Activated CD4-positive, CD25-positive, alpha-beta regulatory T cell (primary cell): ENCODE results near the gene CROT.

Experiments used
- DNase-seq, 4 experiments: peaks; one replicate each; lab custom pipeline; 2025; lab: John Stamatoyannopoulos, UW

The CROT gene

DNA sequence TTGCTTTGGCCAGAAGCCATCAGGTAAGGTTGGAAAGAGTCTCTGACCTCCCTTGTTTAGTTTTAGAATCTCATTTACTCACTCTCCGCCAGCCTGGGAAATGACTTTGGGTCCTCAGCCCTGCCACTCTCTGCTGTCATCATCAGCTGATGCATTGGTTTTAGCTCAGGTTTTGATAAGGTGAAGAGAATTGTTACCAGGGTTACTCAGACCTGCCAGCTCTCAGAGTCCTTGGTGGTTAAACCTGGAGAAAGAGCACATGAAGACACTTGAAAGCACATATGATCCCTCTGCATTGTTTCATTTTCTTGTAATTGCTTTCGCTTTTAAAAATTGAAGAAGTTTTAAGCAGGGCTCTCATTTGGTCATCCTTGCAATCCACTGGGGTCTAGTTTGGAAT, 4.0 kb upstream of the CROT start:
- no peak for DNase-seq

GRCh38 chr7:87342231-87342630, 3.2 kb upstream of the CROT start:
- DNase-seq, result no peak

GRCh38 chr7:87344446-87344845, 1.0 kb upstream of the CROT start:
- DNase-seq, result no peak

DNA sequence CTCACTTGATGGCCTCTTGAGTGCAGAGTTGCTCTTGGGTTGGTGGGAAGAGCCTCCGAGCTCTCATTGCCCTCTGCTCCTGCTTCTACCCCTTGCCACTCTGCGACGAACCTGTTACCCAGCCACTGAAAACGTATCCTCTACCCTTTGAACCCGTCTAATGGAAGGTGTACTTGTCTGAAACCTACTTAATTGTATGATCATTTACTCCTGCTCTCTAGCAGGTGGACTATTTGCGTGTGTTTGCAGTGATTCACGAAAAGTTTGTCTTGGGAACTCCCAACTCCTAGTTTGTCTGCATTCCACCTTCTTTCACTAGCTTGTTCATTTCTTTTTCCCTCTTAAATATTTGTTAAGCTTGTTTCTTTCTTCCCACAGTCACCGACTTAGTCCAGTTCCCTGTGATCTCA, 503 bp downstream of the CROT start:
- no peak for DNase-seq

GRCh38 chr7:87347207-87347606, 1.7 kb downstream of the CROT start:
- no peak for DNase-seq

DNA sequence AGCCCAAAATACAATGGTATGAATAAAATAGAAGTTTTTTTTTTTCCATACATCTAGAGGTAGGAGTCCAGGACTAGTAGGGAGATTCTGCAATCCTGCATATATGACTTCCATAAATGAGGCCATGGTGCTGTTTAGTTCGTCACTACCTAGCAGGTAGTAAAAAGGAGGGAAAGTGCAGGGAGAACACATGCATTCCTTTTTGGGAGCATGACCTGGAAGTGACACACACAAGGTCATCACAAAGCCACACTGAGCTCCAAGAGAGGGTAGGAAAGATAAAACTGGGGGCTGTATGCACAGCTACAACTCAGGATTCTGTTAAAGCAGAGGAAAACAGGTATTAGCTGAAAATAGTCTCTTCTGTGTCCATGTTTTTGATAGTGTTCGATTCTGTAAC, 2.2 kb downstream of the CROT start:
- DNase-seq, result no peak

DNA sequence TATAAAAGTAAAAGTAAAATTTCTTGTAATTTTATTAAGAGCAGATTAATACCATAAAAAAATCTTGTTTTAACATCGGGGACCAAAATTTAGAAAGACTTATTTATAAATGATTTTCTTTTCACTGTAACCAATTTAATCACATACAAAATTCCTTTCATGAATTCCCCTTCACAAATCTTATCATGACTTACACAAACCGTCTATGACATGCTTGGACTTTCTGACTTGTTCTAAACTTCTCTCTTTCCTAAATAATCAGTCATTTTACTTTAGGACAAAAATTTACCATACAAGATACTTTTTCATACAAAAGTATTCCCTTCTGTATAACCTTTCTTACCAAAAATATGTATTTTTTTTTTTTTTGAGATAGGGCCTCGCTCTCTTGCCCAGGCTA, 9.3 kb downstream of the CROT start:
- DNase-seq, result no peak

GRCh38 chr7:87356448-87356847, 11.0 kb downstream of the CROT start:
- no peak for DNase-seq

GRCh38 chr7:87359366-87359765, 13.9 kb downstream of the CROT start:
- DNase-seq, result no peak

- no peak for DNase-seq
Measured at GRCh38 chr7:87361320-87361719, 15.9 kb downstream of the CROT start.

DNA sequence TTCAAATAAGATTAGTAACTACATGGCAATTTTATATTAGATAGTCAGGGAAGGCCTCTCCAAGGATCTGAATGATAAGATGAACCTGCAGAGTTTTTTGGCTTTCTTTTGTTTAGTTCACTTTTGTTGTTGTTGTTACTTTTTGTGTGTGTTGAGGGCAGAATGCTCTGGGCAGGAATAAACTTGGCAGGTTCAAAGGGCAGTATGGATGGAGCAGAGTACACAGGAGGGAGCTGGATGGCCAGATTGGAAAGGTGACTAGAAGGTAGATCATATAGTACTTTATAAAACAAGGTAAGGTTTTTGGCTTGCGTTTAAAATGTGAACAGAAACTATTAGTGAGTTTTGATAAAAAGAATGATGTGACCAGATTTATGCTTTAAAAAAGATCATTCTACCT, 17.9 kb downstream of the CROT start:
- DNase-seq, result no peak

GRCh38 chr7:87364246-87364645, 18.8 kb downstream of the CROT start:
- DNase-seq, result no peak

DNA sequence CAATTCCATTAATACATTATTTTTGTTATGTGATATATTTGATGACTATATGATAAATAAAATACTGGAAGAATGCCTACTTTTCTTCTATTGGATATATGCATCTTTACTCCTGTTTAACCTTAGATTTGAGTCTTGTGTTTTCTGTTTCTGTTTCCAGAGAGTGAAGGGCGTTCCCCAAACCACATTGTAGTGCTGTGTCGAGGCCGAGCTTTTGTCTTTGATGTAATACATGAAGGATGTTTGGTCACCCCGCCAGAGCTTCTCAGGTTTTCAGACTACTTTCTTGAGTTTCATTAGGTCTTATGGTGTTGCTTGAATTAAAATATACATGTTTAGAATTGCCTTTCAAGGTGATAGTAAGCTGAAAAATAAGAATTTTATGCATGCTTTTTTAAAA, 23.8 kb downstream of the CROT start:
- no peak for DNase-seq

DNA sequence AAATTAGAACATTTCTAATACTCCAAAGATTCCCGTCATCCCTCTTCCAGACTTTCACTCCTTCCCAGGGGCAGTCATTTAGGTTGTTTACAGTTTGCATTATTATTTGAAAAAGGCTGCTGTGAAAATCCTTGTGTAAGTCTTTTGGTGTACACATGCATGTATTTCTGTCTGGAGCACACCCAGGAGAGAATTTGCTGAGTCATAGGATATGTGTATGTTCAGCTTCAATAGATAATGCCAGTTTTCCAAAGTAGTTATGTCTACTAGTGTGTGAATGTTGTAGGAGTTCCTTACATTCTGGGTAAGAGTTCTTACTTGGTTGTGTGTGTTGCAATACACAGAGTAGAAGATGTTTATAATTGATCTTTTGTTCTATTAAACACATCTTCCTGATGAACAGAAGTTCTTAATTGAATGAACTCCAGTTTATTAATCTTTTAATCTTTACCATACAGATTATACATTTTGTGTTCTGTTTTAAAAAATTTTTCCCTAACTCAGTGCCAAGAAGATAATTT, 25.3 kb downstream of the CROT start:
- DNase-seq, result no peak

- DNase-seq, result no peak
Measured at GRCh38 chr7:87375662-87376435, 30.4 kb downstream of the CROT start.

DNA sequence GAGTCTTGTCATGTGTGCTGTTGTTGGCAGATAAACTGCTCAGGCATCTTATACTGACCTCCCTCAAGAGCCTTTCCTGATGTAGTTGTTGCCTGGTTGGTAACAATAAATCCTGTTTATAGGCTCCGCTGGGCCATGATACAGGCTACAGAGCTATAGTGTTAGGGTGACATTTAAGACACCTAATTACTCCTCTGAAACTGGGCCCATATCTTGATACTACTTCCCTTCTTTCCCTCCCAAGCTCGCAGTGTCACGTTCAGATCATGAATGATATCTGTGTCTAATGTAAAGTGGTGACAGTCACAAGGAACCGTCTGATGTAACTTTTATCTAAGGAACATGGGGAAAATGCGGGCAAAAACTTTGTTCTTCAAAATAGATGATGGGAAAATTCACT, 35.4 kb downstream of the CROT start:
- DNase-seq, result no peak

- DNase-seq, result no peak
Measured at GRCh38 chr7:87391020-87391701, 45.7 kb downstream of the CROT start.

GRCh38 chr7:87395442-87396020, 50.1 kb downstream of the CROT start:
- no peak for DNase-seq

GRCh38 chr7:87398446-87398845, 53.0 kb downstream of the CROT start:
- no peak for DNase-seq

DNA sequence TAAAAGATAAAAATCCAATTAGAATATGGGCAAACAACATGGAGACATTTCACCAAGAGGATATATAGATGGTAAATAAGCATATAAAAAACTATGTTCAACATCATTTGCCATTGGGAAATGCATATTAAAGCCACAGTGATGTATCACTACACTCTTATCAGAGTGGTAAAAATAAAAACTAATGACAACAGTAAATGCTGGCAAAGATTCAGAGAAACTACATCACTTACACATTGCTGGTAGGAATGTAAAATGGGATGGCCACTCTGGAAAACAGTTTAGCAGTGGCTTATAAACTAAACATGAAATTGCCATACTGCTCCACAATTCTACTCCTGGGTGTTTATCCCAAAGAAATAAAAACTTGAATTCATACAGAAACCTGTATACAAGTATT, 59.2 kb downstream of the CROT start:
- DNase-seq, result no peak

GRCh38 chr7:87411186-87411585, 65.7 kb downstream of the CROT start:
- no peak for DNase-seq

GRCh38 chr7:87413029-87413428, 67.6 kb downstream of the CROT start:
- no peak for DNase-seq
